GM19025 (cell line): ENCODE results near the gene PTBP1.
A peak's percentile ranks its signal among the peaks of the same experiment; 100 is the strongest.

Experiments used
- ATAC-seq: cut with Tn5 transposase; IDR thresholded peaks from one replicate; pipeline ENCODE4 v1.9.1; 2021; ENCODE audit warnings: mild to moderate bottlenecking, low read depth, moderate library complexity; ENCODE audit not compliant: unreplicated experiment

Gene PTBP1

GRCh38 chr19:795691-796581 is 1.3 kb upstream of the PTBP1 start:
- ATAC-seq: no peak

DNA sequence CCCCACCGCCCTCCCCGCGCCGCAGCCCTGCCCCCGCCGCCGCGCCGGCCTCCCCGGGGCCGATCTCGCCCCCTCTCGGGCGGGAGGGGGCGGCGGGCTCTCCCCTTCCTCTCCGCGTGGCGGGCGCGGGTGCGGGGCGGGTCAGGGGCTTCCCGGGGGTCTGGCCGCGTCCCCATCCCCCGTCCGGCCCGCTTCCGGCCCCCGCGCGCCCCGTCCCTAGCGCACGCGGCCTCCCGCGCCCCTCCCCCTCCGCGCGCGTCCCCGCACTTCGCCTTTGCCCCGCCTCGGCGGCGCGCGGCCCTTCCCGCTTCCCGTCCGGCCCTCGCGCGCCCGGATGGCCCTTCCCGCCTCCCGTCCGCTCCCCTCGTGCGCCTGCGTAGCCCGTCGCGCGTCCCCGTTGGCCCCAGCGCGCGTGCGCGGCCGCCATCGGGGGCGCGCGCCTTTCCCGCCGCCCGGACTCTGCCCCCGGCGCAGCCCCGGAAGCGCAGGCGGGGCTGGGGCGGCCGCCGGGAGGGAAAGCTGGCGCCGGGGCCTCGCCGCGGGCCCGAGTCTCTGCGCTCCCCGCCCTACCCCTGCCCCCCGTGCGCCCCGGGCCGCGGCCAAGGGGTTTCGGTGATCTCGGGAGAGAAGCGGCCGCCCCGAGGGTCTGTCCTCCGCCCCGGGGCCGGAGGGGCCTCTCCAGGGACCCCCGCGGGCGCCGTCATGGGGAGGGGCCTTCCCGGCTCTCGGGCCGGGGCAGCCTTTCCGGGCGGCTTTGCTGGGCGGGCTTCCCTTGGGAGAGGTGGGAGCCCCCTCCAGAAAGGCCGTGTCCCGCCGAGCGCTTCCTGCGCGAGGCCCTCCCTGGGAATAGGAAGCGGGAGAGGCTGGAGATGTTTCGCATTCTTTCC is 519 bp downstream of the PTBP1 start:
- peak; percentile 35 for ATAC-seq

DNA sequence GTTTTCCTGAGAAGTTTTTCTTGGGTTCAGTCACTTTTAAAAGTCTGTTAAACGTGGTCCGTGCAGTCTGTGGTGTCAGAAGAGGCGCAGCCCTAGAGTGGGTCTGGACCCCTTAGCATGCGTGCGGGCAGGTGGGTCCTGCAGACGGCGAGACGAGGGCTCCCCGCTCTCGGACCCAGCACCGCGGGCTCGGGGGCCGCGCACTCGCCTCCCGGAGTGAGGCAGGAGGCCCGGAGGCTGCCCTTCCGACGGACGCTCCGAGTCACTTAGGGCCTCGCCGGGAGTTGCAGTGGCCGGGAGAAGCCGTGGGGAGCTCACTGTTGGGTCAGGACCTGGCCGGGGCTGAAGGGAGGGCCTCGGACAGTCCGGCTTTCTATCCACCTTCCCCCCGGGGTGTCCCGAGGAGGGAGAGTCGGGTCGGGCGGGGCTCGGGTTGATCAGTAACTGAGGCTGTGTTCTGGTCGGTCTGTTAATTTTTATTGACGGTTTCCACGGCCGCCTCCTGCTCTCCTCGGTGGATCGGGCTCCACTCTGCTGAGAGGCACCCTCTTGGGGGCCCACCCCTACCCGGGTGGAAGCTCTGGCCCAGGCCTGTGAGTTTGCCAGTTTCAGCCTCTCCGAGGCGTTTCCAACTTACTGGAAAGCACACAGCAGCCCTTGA is 1.3 kb downstream of the PTBP1 start:
- ATAC-seq: no peak

DNA sequence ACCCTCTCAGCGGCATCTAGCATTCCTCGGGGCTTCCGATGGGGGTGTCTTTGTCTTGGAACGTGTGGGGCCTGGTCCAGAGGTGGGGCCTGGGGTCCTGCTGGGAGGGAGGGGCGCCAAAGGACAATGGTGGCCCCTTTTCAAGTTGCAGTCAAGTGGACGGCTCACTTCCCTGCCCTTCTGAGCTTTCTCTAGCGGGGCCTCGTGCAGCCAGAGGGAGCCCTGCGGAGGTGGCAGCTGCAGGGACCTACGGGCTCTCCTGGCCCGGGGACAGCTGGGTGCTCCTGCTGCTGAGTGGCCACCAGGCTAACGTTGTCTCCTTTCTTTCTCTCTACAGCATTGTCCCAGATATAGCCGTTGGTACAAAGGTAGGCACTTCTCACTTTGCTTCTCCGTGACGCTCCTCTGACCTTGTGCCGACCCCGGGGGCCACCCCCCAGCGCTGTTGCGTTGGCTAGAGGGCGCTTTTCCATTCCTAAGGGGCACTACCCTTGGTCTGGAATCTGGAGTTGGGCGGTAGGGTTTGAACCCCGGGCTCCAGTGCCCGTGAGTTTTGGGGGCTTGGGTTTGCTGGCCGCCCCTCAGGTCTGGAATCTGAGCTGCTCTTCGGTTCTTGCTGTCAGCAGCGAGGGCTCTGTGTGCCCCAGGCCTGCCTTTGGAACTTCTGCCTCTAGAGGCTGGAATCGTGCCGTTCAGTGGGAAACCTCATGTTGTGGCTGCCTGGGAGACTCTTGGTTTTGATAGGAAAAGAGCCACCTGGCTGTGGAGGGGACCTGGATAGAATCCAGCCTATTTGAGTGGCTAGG is 2.0 kb downstream of the PTBP1 start:
- no peak for ATAC-seq

- no peak for ATAC-seq
Measured at GRCh38 chr19:800360-801029, 3.2 kb downstream of the PTBP1 start.

DNA sequence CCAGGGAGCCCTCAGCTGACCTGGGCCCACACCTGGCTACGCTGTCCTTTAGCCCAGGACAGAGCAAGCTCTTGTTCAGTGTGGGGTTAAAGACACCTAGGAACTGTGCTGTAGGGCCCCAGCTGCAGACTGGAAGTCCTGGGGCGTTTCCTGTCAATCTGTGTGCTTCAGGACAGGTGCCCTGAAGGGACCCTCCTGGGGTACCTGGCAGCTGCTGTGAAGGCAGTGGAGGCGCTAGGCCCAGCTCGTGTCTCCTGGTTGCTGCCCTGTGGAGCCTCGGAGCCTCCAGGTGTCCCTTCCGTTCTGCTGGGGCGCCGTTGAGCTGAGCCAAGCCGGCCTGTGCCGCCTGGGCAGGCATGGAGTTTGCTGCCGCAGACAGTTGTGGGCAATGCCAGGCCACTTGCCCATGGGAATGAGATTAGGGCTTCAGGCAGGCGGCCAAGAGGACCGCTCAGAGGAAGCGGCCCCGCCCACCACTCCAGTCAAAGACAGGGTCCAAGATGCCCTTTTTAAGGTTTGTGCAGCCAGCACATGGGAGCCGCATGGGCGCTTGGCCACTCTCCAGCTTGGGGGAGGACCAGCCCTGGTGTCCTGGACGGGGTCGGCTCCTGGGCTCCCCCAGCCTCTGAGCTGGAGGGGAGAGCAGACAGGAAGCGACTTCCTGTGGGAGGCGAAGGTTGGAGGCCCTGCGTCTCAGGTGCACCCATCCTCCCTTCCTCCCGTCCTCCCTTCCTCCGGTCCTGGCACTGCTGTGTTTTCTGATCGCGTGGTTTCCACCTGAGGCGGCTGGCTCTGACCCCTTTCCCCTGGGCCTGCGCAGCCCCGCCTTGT is 4.0 kb downstream of the PTBP1 start:
- no peak for ATAC-seq

DNA sequence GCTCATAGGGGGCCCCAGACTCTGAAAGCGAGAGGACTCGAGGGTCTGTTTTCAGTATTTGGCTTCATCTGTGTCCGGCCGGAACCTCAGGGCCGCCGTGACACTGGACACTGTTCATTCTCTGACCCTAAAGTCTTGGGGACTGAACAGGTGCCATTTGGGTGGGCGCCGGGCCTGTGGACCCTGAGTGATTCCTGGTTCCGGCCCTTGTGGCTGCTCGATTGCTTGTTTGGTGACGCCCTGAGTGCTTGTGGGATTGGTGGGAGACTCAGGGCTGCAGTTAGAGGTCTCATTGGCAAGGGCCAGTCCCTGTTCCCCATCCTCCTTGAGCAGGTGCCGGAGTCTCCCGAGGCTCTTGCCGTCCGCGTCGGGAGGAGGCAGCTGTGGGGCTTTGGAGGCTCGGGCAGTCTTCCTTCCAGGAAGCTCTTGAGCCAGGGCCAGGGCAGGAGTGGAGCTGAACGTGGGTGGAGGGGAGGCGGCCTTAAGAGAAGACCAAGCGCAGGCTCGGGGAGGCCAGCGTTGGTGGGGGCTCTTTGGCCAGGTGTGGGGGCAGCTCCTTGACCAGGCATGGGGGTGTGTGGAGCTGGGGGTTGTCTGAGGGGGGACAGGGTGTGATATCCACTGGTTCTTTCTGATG is 4.7 kb downstream of the PTBP1 start:
- ATAC-seq: no peak

DNA sequence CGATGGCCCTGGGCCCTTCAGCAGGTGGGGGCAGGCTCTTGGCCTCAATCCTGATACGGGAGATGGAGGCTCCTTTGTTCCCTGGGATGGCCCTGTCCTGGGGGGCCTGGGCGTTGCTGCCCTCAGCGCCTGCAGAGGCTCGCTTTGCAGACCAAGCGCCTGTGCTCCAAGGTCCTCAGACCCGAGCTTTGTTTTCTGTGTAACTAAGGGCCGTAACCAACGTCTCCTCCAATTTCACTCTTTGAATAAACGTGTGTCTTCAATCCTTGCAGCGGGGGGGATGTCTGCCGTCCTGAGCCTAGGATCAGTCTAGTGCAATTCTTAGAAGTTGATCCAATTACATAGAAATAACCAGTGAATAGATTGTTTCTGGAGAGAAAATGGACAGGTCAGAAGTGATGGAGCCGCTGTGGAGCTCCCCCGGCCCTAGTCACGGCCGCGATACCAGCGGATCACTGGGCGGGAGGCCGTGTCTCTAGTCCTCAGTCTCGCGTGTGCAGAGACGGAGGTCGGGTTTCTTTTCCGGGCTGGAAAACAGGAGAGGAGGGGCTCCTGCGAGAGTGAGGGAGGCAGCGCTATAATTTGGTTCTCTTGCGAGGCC is 5.3 kb downstream of the PTBP1 start:
- no peak for ATAC-seq

DNA sequence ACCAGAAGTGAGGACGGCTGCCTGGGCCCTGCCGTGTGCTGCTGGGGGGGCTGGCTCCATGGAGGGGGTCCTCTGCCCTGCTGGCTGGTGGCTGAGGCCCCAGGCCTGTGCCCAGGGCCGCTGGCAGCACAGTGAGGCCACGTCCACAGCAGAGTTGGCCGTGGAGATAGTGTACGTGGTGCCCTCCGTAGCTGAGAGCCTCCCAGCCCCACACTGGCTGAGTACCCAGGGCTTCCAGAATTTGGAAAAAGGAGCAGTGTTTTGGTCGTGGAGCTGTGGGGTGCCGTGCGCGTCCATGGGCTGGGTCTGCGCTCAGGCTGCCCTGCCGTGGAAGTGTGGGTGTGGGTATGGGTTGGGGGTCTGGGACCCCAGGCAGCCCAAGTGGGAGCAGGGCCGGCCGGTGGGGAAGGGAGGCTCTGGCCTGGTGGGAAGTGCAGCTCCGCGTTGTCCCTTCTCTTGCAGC is 5.9 kb downstream of the PTBP1 start:
- ATAC-seq: no peak

GRCh38 chr19:803686-804418 is 6.6 kb downstream of the PTBP1 start:
- ATAC-seq: no peak

DNA sequence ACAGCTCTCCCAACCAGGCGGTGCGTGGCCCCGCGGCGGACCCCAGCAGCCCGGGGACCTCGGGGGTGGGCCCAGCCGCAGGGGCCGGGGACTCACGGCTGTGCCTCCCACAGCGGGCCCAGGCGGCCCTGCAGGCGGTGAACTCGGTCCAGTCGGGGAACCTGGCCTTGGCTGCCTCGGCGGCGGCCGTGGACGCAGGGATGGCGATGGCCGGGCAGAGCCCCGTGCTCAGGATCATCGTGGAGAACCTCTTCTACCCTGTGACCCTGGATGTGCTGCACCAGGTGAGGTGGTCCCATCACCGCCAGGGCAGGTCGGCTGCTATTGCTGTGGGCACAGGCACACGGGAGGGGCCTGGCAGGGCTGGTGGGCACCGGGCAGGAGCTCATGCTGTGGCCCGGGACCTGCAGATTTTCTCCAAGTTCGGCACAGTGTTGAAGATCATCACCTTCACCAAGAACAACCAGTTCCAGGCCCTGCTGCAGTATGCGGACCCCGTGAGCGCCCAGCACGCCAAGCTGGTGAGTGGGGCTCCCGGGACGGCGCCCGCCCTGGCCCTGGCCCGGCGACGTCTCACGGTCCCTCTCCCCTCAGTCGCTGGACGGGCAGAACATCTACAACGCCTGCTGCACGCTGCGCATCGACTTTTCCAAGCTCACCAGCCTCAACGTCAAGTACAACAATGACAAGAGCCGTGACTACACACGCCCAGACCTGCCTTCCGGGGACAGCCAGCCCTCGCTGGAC is 7.3 kb downstream of the PTBP1 start:
- ATAC-seq: no peak

DNA sequence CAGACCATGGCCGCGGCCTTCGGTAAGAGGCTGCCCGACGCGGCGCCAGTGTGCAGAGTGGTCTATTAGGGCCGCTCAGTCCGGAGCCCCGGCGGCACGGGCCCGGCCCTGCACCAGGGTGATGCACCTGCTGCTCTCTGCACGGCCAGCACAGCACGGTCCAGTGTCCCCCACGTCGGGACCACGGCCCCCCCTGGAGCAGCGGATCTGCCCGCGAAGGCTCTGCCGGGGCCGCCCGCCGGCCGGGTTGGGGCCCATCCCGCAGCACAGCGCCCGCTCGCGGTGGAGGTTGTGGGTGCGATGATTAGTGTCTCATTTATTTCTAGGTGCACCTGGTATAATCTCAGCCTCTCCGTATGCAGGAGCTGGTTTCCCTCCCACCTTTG is 7.9 kb downstream of the PTBP1 start:
- ATAC-seq: no peak

DNA sequence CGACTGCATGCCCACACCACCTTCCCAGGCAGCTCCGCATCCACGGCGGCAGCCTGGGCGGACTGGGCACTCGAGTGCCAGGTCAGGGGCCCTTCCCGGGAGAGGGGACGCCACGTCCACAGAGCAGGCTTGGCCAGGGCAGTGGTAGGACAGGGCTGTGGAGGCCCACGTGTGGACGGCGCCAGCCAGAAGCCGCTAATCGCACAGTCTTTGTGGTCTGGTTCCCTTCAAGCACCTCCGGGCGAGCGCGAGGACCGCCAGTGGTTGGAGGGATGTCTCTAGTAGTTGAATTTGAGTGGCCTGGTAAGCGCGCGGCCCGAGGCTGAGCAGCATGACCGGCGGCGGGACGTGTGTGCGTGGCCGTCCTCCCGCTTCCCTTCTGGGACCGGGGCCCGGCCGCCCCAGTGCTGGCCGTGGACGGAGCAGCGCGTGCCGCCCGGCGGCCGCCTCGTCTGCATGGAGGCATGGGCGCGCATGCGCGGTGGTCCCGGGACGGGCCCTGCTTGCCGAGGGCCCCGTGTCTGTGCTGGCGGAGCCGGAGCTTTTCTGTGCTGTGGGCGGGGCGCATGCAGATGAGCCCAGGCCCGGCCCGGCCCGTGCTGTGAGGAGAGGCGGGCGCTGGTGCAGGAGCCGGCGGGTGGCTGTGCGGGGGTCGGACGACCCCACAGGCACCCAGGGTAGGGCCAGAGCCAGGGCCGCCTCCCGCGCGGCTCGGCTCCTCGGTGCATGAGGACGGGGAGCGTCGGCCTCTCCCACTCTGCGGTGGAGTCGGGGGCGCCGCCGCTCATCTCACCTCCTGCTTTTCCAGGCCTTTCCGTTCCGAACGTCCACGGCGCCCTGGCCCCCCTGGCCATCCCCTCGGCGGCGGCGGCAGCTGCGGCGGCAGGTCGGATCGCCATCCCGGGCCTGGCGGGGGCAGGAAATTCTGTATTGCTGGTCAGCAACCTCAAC is 8.6 kb downstream of the PTBP1 start:
- ATAC-seq: no peak

- ATAC-seq: no peak
Measured at GRCh38 chr19:806815-807421, 9.7 kb downstream of the PTBP1 start.
